Ascending aorta (tissue), 2 donors: ENCODE results near the gene SERPINE1. TPM values are rescaled to one million over a fixed set of nuclear protein-coding genes. Genes with fewer than 3 reads are reported as not detected.
A peak's percentile ranks its signal among the peaks of the same experiment; 100 is the strongest.

ENCODE experiments used
- DNase-seq, 2 donors: peaks; one replicate each; pipeline ENCODE4 v3.0.0-alpha.2; 2019; ENCODE audit warnings: low spot score in 2 of 2
- H3K27ac ChIP-seq, 2 donors: fragments of 200-600 bp; sonication (generic); one replicate each; pipeline ENCODE4 v1.5.1; 2016 to 2017; ENCODE audit warnings: mild to moderate bottlenecking in 1 of 2
- H3K27me3 ChIP-seq: fragments of 200-600 bp; sonication (generic); one replicate; pipeline ENCODE4 v1.5.1; 2017
- H3K36me3 ChIP-seq, 2 donors: fragments of 200-600 bp; sonication (generic); one replicate each; pipeline ENCODE4 v1.5.1; 2016
- H3K4me1 ChIP-seq, 2 donors: fragments of 200-600 bp; sonication (generic); one replicate each; pipeline ENCODE4 v1.5.1; 2016 to 2017; ENCODE audit warnings: mild to moderate bottlenecking in 1 of 2
- H3K4me3 ChIP-seq, 2 donors: fragments of 200-600 bp; sonication (generic); one replicate each; pipeline ENCODE4 v1.5.1; 2016 to 2017; ENCODE audit warnings: mild to moderate bottlenecking in 1 of 2
- H3K9me3 ChIP-seq, 2 donors: fragments of 200-600 bp; sonication (generic); one replicate each; pipeline ENCODE4 v1.5.1; 2016
- CTCF ChIP-seq, 3 experiments: fragments of 200-600 bp in 2 of 3; fragments of 450-650 bp in 1 of 3; sonication (generic) in 2 of 3; IDR thresholded peaks; one replicate each; pipeline ENCODE4 v1.5.1; 2016 to 2019; ENCODE audit warnings: antibody characterized with exemption in 3 of 3, mild to moderate bottlenecking in 1 of 3, moderate library complexity in 1 of 3
- intact Hi-C: fragments of 100-400 bp; cut with DNase I; formaldehyde crosslinking; loops from one replicate; pipeline ENCODE4 v1.15.1; 2023
- total RNA-seq: library from RNA; depleted of rRNA; stranded (reverse); fragments of >200 nt; gene quantifications from one replicate; pipeline ENCODE4 v1.1.0, GENCODE V29; 2016

The SERPINE1 gene
- total RNA-seq, 1 donor from 2014 or later, result 1,267 TPM

GRCh38 chr7:101169110-101169837 lies 42.4 kb downstream of the SERPINE1 start:
- intact Hi-C loops, result loop anchor here (1.0 kb wide), 1 partner anchor 15 kb away; the partner anchor contains the start of gene AP1S1
- peaks cover 23 to 35% of the 10 kb centered on the region in 2 donors for H3K4me1 ChIP-seq

GRCh38 chr7:101169838-101170551 lies 43.1 kb downstream of the SERPINE1 start:
- Histone ChIP-seq H3K9me3 (no peaks in the 10 kb centered on the region), H3K27me3 (peaks cover 50% of the 10 kb centered on the region), H3K4me1 (peaks cover 19 to 32% of the 10 kb centered on the region in 2 donors), H3K4me3 (no peak overlapping the region), H3K36me3 (no peaks in the 10 kb centered on the region), H3K27ac (no peak overlapping the region)
- DNase-seq, result peak in 1 of 2 donors; percentile 84
- intact Hi-C loops, result loop anchor here (1.0 to 2.0 kb wide), 2 partner anchors 16 to 25 kb away; partner anchors contain the start of gene AP1S1
- peak; percentile 73 to 86 (median 82) for TF ChIP-seq CTCF (IDR thresholded peaks at IDR 0.05)

More at GRCh38 chr7:101169110-101169837, 42.4 kb downstream of the SERPINE1 start:
- no peak for DNase-seq
- Histone ChIP-seq H3K4me3 (no peak overlapping the region), H3K27me3 (peaks cover 56% of the 10 kb centered on the region), H3K27ac (no peak overlapping the region), H3K36me3 (no peaks in the 10 kb centered on the region), H3K9me3 (no peaks in the 10 kb centered on the region)
- no peak for TF ChIP-seq CTCF (IDR thresholded peaks at IDR 0.05)

GRCh38 chr7:101170617-101171441 lies 43.9 kb downstream of the SERPINE1 start:
- H3K27me3 ChIP-seq, result peaks cover 45% of the 10 kb centered on the region
- H3K4me3 ChIP-seq, result no peak overlapping the region
- H3K9me3 ChIP-seq, result no peaks in the 10 kb centered on the region
- DNase-seq, result no peak
- H3K4me1 ChIP-seq, result peaks cover 18 to 26% of the 10 kb centered on the region in 2 donors
- no peak for TF ChIP-seq CTCF (IDR thresholded peaks at IDR 0.05)
- H3K27ac ChIP-seq, result no peak overlapping the region
- no peaks in the 10 kb centered on the region for H3K36me3 ChIP-seq
- intact Hi-C loops, result loop anchor here (2.0 kb wide), 1 partner anchor 26 kb away; no protein-coding TSS in a partner anchor

GRCh38 chr7:101171442-101171837 lies 44.5 kb downstream of the SERPINE1 start:
- Histone ChIP-seq H3K4me3 (no peak overlapping the region), H3K27ac (no peak overlapping the region), H3K27me3 (peaks cover 43% of the 10 kb centered on the region), H3K36me3 (no peaks in the 10 kb centered on the region), H3K4me1 (peaks cover 16 to 25% of the 10 kb centered on the region in 2 donors), H3K9me3 (no peaks in the 10 kb centered on the region)
- no peak for TF ChIP-seq CTCF (IDR thresholded peaks at IDR 0.05)
- no peak for DNase-seq
- intact Hi-C loops, result loop anchor here (2.0 kb wide), 1 partner anchor 27 kb away; no protein-coding TSS in a partner anchor
